GM19023 (cell line): ENCODE results near the gene SPAG16.
A peak's percentile ranks its signal among the peaks of the same experiment; 100 is the strongest.

Experiments used
- ATAC-seq: cut with Tn5 transposase; IDR thresholded peaks from one replicate; pipeline ENCODE4 v1.9.1; 2021; ENCODE audit warnings: mild to moderate bottlenecking, moderate library complexity; ENCODE audit not compliant: unreplicated experiment

SPAG16 gene

DNA sequence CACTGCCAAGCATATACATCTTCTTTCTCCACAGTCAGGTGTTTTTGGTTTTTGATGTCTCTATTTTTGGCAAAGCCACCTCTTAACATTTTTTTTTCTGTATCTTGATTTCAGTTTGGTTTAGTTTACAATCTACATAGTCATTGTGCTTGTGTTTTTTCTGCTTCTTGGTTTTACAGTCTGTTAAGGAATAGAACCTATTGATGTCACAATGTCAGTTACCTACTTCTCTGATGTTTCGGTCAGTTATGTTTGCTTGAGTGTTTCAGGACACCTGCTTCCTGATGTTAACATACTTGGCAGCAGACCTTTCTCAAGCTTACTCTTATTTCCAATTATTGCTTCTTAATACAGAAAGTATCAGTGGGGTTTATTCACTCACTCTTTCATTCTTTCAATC, 253.3 kb downstream of the SPAG16 start:
- ATAC-seq = no peak

DNA sequence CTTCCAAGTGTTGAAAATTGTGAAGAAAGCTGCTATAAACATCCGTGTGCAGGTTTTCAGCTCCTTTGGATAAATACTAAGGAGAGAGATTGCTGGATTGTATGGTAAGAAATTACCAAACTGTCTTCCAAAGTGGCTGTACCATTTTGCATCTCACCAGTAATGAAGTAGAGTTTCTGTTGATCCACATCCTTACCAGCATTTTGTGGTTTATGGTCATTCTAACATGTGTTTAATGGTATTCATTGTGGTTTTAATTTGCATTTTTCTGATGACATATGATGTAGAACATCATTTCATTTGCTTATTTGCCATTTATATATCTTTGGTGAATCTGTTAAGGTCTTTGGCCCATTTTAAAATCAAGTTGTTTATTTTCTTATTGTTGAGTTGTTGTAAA, 260.7 kb downstream of the SPAG16 start:
- no peak for ATAC-seq

DNA sequence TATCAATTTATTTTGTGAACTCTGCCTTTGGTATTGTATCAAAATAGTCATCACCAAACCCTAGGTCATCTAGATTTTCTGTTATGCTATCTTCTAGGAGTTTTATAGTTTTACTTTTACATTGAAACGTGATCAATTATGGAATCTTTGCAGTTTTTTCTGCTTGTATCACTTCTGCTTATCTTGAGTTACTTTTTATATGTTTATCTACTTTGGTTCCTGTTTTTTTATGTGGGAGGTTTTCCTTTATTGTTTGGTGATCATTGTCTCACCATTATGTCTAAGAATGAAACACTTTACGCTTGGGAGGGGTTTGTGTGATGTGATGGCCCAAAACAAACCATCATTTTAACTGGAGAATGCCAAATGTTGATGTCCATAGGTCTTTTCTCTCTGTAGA, 261.2 kb downstream of the SPAG16 start:
- ATAC-seq = no peak

GRCh38 chr2:213545964-213546475, 261.8 kb downstream of the SPAG16 start:
- no peak for ATAC-seq

DNA sequence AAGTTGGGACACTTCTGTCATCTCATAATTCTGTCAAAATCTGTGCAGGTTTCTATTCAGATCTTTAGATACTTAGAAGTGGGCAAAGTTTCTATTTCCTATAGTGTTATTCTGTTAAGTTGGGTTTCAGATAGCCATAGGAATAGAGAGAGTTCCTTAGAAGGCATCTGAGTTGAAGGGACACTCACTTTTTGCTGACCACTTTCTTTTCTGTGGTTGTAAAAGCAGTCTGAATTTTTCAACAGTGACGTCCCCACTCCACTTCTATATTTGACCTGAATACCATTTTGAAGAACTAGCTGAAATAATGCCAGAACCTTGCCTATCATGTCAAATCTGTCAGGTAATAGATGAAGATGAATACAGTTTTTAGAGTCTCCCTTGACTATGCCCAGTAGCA, 267.3 kb downstream of the SPAG16 start:
- no peak for ATAC-seq

GRCh38 chr2:213559053-213559452, 274.8 kb downstream of the SPAG16 start:
- no peak for ATAC-seq

- ATAC-seq = no peak
Observed at GRCh38 chr2:213561759-213562158, 277.5 kb downstream of the SPAG16 start.

GRCh38 chr2:213562539-213563180, 278.4 kb downstream of the SPAG16 start:
- ATAC-seq = no peak

DNA sequence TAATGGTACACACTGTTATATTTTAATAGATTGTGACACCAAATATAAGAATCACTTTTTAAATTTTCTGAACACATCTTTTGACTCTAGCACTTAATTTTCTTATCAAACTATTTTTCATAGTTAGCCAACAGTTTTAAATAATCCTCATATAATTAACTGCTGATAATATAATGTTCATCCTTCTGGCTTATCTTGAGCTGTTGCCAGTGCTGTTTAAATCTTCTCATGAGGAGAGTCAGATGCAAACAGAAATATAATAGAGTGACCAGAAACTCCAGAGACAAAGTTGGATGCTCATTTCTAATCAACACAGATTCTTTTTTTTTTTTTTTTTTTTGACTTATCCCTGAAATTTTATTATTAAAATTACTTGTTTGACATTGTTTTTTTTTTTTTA, 282.6 kb downstream of the SPAG16 start:
- ATAC-seq = no peak

DNA sequence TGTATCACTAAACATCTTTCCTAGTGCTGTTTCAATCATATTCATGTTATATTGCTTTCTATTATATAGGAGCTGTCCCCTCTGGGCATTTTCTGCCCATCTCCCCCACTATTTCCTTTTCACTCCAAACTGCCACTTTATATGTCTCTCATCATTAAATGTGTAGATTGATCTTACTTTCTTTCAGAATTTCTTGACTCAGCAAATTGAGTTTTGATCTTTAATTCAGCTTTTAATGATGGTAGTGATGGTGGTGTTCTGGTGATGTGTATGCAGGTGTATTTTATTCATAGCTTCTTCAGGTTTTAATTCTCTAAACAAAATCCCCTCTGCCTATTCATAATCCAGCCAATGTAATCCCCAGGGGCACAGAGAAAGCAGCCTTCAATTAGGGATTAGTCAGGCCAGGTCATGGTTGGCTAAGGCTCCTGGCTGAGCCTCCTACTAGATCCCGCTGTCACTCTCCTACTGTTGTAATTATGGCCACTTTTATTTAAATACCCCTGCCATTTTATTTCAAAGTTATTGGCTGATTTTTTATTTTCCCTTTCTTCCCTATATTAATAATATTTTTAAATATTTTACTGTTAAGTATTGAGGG, 325.4 kb downstream of the SPAG16 start:
- ATAC-seq = no peak

DNA sequence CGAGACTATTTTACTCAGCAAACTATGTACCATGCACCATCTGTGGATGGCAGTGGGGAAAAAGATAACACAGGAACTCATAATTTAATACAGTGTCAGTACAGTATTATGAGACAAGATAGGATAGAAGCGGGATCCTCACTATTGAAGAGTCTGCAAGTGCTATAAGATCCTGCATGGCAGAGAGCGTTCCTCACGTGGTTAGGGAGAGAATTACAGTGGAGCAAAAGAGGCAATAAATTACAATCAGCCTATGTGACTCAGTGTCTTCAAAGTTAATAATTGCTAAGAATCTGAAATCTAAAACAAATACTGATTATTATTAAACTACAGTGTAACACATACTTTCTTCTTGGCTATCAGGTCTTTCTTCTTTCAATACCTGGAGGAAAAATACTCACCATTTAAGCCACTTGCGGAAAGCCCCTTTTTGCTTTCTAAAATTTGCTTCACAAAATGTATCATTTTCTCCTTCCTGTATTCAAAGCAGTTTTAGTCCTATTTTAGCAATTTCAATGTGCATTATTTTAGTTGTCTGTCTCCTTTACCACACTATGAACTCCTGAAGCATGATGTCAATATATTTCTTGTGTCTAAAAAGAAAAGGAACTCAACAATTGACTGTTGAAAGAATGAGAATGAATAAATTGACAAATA, 342.9 kb downstream of the SPAG16 start:
- peak; percentile 60 for ATAC-seq

- ATAC-seq = peak; percentile 43
Observed at GRCh38 chr2:213627835-213628460, 343.7 kb downstream of the SPAG16 start.

DNA sequence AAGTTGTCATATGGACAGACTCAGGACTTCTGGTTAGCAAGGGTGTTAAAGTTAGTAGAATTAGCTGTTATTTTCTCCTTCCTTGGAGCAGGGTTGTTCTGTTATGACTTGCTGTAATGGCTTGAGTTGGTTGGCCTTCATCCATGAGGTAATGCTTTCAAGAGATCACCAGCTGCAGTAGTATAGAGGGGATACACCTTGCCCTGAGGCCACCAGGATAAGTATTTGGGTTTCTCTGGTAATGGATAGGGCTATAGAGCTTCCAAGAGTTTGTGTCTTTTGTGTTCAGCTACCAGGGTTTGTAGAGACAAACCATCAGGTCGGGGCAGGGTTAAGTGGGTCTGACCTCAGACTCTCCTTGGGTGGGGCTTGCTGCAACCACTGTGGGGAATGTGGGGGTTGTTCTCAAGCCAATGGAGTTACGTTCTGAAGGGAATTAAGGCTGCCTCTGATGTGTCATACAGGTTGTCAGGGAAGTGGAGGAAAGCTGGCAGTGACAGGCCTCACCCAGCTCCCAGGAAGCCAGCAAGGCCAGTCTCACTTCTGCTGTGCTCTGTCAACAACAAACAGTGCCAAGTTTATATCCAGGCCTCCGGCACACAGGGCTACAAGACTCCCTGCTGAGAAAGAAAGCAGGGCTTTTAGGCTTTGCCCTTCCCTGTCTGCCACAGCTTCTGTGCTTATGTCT, 356.6 kb downstream of the SPAG16 start:
- ATAC-seq = no peak

GRCh38 chr2:213644926-213645325, 360.7 kb downstream of the SPAG16 start:
- no peak for ATAC-seq

DNA sequence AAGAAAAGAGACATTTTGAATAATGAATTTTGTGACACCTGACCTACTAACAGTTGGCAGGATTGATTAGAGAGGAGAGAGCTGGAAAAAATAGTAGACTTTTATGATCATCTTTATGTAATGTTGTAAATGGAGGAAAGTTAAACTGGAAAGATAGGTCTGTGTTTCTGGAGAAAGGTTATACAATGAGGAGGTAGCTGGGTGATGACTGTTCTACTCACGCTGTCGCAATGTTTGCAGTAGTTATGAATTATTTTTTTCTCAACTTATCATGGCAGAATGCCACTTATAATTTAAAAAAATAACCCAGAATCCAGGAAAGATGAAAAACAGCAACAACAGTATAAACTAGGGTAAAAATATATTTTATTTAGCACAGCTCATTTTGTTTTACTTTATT, 364.9 kb downstream of the SPAG16 start:
- no peak for ATAC-seq

- no peak for ATAC-seq
Observed at GRCh38 chr2:213664817-213665216, 380.6 kb downstream of the SPAG16 start.

DNA sequence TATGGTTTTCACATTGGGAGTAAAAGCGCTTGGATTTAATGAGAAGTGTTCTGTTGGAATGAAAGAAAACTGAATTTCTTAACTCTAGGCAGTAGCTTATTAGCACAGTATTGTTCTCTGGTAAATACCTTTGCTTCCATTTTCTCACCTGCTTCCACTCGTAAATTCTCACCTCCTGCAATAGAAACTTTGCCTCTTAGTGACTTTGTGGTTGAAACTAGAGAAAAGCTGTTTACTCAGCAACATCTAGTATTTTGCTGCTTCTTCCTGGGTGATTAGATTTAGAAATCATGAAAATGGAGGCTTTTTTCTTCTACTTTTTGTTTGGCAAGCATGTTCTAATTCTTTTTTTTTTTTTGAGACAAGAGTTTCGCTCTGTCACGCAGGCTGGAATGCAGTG, 385.4 kb downstream of the SPAG16 start:
- ATAC-seq = no peak

GRCh38 chr2:213678437-213679218, 394.4 kb downstream of the SPAG16 start:
- no peak for ATAC-seq

- ATAC-seq = no peak
Observed at GRCh38 chr2:213679894-213680293, 395.6 kb downstream of the SPAG16 start.

DNA sequence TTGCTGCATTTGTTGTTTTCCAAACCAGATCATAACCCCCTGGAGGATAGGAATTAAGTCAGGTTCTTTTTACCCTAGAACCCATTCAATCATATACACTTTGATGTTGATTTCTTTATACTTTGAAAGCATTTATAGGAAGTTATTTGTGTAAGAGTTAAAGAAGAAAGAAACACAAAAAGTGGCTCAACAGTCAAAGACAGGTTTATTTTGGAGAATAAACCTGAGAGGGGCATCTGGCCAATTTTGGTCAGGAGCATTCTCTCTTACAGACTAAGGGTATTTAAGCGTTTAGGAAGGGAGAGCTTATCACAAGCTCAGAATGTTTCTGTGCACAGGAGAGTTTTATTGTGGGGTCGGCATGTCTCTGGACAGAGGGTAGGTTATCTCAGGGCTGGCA, 398.0 kb downstream of the SPAG16 start:
- no peak for ATAC-seq
